K562 (cell line): ENCODE measurements around the gene CPLX4. TPM values are rescaled to one million over a fixed set of nuclear protein-coding genes. Genes with fewer than 3 reads are reported as not detected.

Experiments used
- ATAC-seq: fragments of 200-7000 bp; cut with Tn5 transposase; 3 replicates; pipeline ENCODE4 v1.9.1; 2020; ENCODE audit warnings: moderate library complexity
- BruUV-seq: library from RNA; stranded (reverse); fragments of 400-500 nt; replicated peaks from 2 replicates; lab custom pipeline; 2021; lab: Mats Ljungman, UMichigan
- CTCF ChIA-PET: fragments of 300-600 bp; formaldehyde crosslinking; extraction: SDS; loops from one replicate; lab custom pipeline; 2021; ENCODE audit warnings: low intra/inter-chr PET ratio; lab: Yijun Ruan, JAX
- POLR2A ChIA-PET: fragments of 300-600, 350-650 bp; sonication (Branson Sonifier 250); formaldehyde crosslinking; extraction: SDS; loops from one replicate; lab custom pipeline; 2021; ENCODE audit warnings: antibody characterized with exemption, inconsistent platforms; lab: Yijun Ruan, JAX
- DNase-seq, 4 experiments: peaks; one replicate each; pipeline versions ENCODE4 v3.0.0 to v3.0.0-alpha.2; 2011 to 2018; ENCODE audit warnings: low spot score in 3 of 4, mixed read lengths in 3 of 4; ENCODE audit errors: extremely low read depth in 1 of 4
- FAIRE-seq: peaks from 2 replicates; lab custom pipeline; 2011; peaks lifted over from hg19 to GRCh38; lab: Jason Lieb, UNC
- H2AFZ ChIP-seq: 2 replicates; pipeline ENCODE4 v1.6.0; 2011; ENCODE audit warnings: low read depth, low read length, control low read depth, inconsistent platforms
- H3K27ac ChIP-seq: fragments of 200-600 bp; 3 replicates; pipeline ENCODE4 v1.8.0; 2011; ENCODE audit warnings: low read depth, mild to moderate bottlenecking, control low read depth, inconsistent platforms, low read length, moderate library complexity, mixed read lengths; ENCODE audit errors: extremely low read depth
- H3K27me3 ChIP-seq, 2 experiments: fragments of 300-600 bp in 1 of 2; 2 replicates in 1 of 2; 3 replicates in 1 of 2; pipeline versions ENCODE4 v1.6.0 to v1.8.0; 2011; ENCODE audit warnings: inconsistent platforms in 2 of 2, low read length in 2 of 2, mild to moderate bottlenecking in 1 of 2, mixed read lengths in 1 of 2, moderate library complexity in 1 of 2; ENCODE audit not compliant: control insufficient read depth in 2 of 2, insufficient read depth in 2 of 2
- H3K36me3 ChIP-seq: fragments of 300-600 bp; 3 replicates; pipeline ENCODE4 v1.8.0; 2011; ENCODE audit warnings: mild to moderate bottlenecking, low read length, inconsistent platforms; ENCODE audit not compliant: control insufficient read depth, insufficient read depth
- H3K4me1 ChIP-seq, 2 experiments: fragments of 200-600 bp in 1 of 2; replicated peaks in 1 of 2; 2 replicates in 1 of 2; 3 replicates in 1 of 2; pipeline versions ENCODE4 v1.5.1 to v1.8.0; 2011; ENCODE audit warnings: inconsistent platforms in 2 of 2, low read length in 2 of 2, mild to moderate bottlenecking in 1 of 2, mixed read lengths in 1 of 2, moderate library complexity in 1 of 2; ENCODE audit not compliant: control insufficient read depth in 2 of 2, insufficient read depth in 2 of 2
- H3K4me2 ChIP-seq: 2 replicates; pipeline ENCODE4 v1.6.1; 2011; ENCODE audit warnings: low read length, control low read depth, inconsistent platforms, mixed read lengths; ENCODE audit not compliant: insufficient read depth
- H3K4me3 ChIP-seq: fragments of 200-600 bp; sonication (generic), shearing (Covaris generic); 2 replicates; pipeline ENCODE4 v1.5.1; 2016; ENCODE audit warnings: control low read depth, inconsistent platforms
- H3K79me2 ChIP-seq: fragments of 200-600 bp; 3 replicates; pipeline ENCODE4 v1.8.0; 2011; ENCODE audit warnings: low read length, inconsistent platforms; ENCODE audit not compliant: control insufficient read depth, insufficient read depth
- H3K9ac ChIP-seq, 2 experiments: 2 replicates each; pipeline versions ENCODE4 v1.6.0 to v1.6.1; 2011; ENCODE audit warnings: low read depth in 2 of 2, low read length in 2 of 2, control low read depth in 1 of 2, inconsistent platforms in 1 of 2, mild to moderate bottlenecking in 1 of 2, mixed read lengths in 1 of 2; ENCODE audit not compliant: insufficient read depth in 1 of 2
- H3K9me1 ChIP-seq: one replicate; pipeline ENCODE4 v1.6.0; 2011; ENCODE audit warnings: inconsistent platforms, mild to moderate bottlenecking, low read length, moderate library complexity; ENCODE audit not compliant: control insufficient read depth, insufficient read depth
- H3K9me3 ChIP-seq: replicated peaks from 2 replicates; pipeline ENCODE4 v1.5.1; 2011; ENCODE audit warnings: low read depth, low read length, inconsistent platforms; ENCODE audit not compliant: control insufficient read depth, insufficient read depth
- H4K20me1 ChIP-seq: replicated peaks from 2 replicates; pipeline ENCODE4 v1.6.1; 2011; ENCODE audit warnings: low read length, inconsistent platforms, mixed read lengths; ENCODE audit not compliant: control insufficient read depth, insufficient read depth
- CREBBP ChIP-seq: IDR thresholded peaks from one replicate; pipeline ENCODE4 v1.6.1; 2012; ENCODE audit warnings: low read depth, mild to moderate bottlenecking, control low read depth, inconsistent platforms, low read length
- CTCF ChIP-seq, 3 experiments: IDR thresholded peaks in 2 of 3; conservative IDR thresholded peaks in 1 of 3; 2 replicates each; pipeline ENCODE4 v1.5.1; 2011 to 2012; ENCODE audit warnings: low read length in 3 of 3, mild to moderate bottlenecking in 3 of 3, control low read depth in 2 of 3, improper control_type of control experiment in 1 of 3, inconsistent platforms in 1 of 3, low read depth in 1 of 3, mixed read lengths in 1 of 3, moderate library complexity in 1 of 3; ENCODE audit not compliant: insufficient read depth in 2 of 3
- EP400 ChIP-seq: fragments of 450-650 bp; IDR thresholded peaks from 2 replicates; pipeline ENCODE4 v1.6.1; 2017; ENCODE audit warnings: antibody characterized with exemption, mild to moderate bottlenecking, moderate library complexity
- ETV5 ChIP-seq: sonication (generic); formaldehyde crosslinking; IDR thresholded peaks from 2 replicates; pipeline ENCODE4 v1.4.0; 2020; ENCODE audit warnings: low read depth, mild to moderate bottlenecking, missing genetic modification reagents
- GATA2 ChIP-seq: sonication (generic); formaldehyde crosslinking; IDR thresholded peaks from 2 replicates; pipeline ENCODE4 v1.4.0; 2020; ENCODE audit warnings: mild to moderate bottlenecking, missing genetic modification reagents
- KDM4B ChIP-seq, 2 experiments: fragments of 450-650 bp in 1 of 2; sonication (generic) in 1 of 2; IDR thresholded peaks; 2 replicates each; pipeline ENCODE4 v1.6.1; 2016 to 2017; ENCODE audit warnings: borderline replicate concordance in 2 of 2, antibody characterized with exemption in 1 of 2, low read depth in 1 of 2, mild to moderate bottlenecking in 1 of 2
- NEUROD1 ChIP-seq: fragments of 150-350 bp; IDR thresholded peaks from 2 replicates; pipeline ENCODE4 v1.6.1; 2014; ENCODE audit warnings: borderline replicate concordance, low read length, low read depth; ENCODE audit not compliant: partially characterized antibody
- TAF7 ChIP-seq: fragments of 450-650 bp; IDR thresholded peaks from 2 replicates; pipeline ENCODE4 v1.6.1; 2016; ENCODE audit warnings: missing genetic modification characterization, missing compliant biosample characterization
- TCF7L2 ChIP-seq: fragments of 150-350 bp; IDR thresholded peaks from 2 replicates; pipeline ENCODE4 v1.6.1; 2016; ENCODE audit warnings: low read depth, mild to moderate bottlenecking, low read length, moderate library complexity
- ZNF282 ChIP-seq: sonication (generic); formaldehyde crosslinking; IDR thresholded peaks from 2 replicates; pipeline ENCODE4 v1.8.1; 2023; ENCODE audit warnings: missing genetic modification reagents
- WGBS: fragments of 100-300 bp; shearing (Covaris generic); methylation state at CpG from one replicate; pipeline ENCODE4 v1.1.6; 2016; ENCODE audit warnings: low coverage, mixed read lengths; ENCODE audit not compliant: insufficient coverage; ENCODE audit errors: missing lambda C conversion rate; 5-methylcytosine and 5-hydroxymethylcytosine counted together
- in situ Hi-C: fragments of 300-500 bp; cut with MboI; formaldehyde crosslinking; loops from 4 replicates; pipeline ENCODE4 v1.15.0; 2018; ENCODE audit warnings: inconsistent platforms, mixed read lengths
- intact Hi-C: fragments of 100-400 bp; cut with micrococcal nuclease; formaldehyde crosslinking; loops from 2 replicates; pipeline ENCODE4 v1.14.2; 2022
- polyA plus RNA-seq, 8 experiments: library from polyadenylated mRNA; depleted of rRNA in 4 of 8; stranded (reverse) in 5 of 8; unstranded in 3 of 8; fragments of >200 nt; fragmentation: Nextera tagmentation in 2 of 8; fragmentation: Illumina TruSeq in 1 of 8; extraction: Ambion mirVana in 2 of 8; extraction: Trizol in 1 of 8; gene quantifications; 2 replicates each; pipeline versions ENCODE4 v1.2.1 to v1.2.3, GENCODE V29; 2011 to 2014; ENCODE audit warnings: inconsistent platforms in 1 of 8, missing spikeins in 1 of 8
- total RNA-seq, 7 experiments: library from RNA; depleted of rRNA in 6 of 7; stranded (reverse); fragments of >200 nt in 6 of 7; fragmentation: Illumina TruSeq in 2 of 7; extraction: Trizol in 2 of 7; gene quantifications; 2 replicates each; pipeline versions ENCODE4 v1.2.1 to v1.2.3, GENCODE V29; 2011 to 2021; ENCODE audit warnings: low replicate concordance in 1 of 7
- TF ChIP-seq, protein P1 (sequence below): fragments of 200-800 bp; sonication (Bioruptor generic); IDR thresholded peaks from 2 replicates; pipeline ENCODE4 v1.6.1; 2016; ENCODE audit warnings: missing genetic modification characterization, missing compliant biosample characterization
- TF ChIP-seq, protein P2 (sequence below): fragments of 250-450 bp; sonication (Bioruptor Pico); IDR thresholded peaks from 2 replicates; pipeline ENCODE4 v1.4.0; 2020; ENCODE audit warnings: mild to moderate bottlenecking, moderate library complexity, borderline replicate concordance

Gene CPLX4
- total and polyA plus RNA-seq, 9 of the 15 experiments (the other 6 are each of a cell fraction or from before 2014, with no cell fraction given) = not detected

- no peak for FAIRE-seq
- Histone ChIP-seq H2AFZ (no peak overlapping the region), H4K20me1 (no peaks in the 10 kb centered on the region), H3K9me3 (no peaks in the 10 kb centered on the region), H3K4me2 (no peak overlapping the region), H3K9me1 (no peaks in the 10 kb centered on the region), H3K36me3 (peaks cover 89% of the 10 kb centered on the region), H3K79me2 (peaks cover 54% of the 10 kb centered on the region), H3K9ac (no peak overlapping the region), H3K4me1 (no peaks in the 10 kb centered on the region), H3K4me3 (no peak overlapping the region)
- ChIA-PET CTCF (no interaction called here), POLR2A (no interaction called here)
- no peak for DNase-seq
- intact Hi-C loops (no loop called here), in situ Hi-C loops (no loop called here)
- 96% methylated on average over 2 of the region's 2 CpGs for WGBS
- BruUV-seq = no TSS peak
- no peak for ATAC-seq
- TF ChIP-seq, protein P1, sequence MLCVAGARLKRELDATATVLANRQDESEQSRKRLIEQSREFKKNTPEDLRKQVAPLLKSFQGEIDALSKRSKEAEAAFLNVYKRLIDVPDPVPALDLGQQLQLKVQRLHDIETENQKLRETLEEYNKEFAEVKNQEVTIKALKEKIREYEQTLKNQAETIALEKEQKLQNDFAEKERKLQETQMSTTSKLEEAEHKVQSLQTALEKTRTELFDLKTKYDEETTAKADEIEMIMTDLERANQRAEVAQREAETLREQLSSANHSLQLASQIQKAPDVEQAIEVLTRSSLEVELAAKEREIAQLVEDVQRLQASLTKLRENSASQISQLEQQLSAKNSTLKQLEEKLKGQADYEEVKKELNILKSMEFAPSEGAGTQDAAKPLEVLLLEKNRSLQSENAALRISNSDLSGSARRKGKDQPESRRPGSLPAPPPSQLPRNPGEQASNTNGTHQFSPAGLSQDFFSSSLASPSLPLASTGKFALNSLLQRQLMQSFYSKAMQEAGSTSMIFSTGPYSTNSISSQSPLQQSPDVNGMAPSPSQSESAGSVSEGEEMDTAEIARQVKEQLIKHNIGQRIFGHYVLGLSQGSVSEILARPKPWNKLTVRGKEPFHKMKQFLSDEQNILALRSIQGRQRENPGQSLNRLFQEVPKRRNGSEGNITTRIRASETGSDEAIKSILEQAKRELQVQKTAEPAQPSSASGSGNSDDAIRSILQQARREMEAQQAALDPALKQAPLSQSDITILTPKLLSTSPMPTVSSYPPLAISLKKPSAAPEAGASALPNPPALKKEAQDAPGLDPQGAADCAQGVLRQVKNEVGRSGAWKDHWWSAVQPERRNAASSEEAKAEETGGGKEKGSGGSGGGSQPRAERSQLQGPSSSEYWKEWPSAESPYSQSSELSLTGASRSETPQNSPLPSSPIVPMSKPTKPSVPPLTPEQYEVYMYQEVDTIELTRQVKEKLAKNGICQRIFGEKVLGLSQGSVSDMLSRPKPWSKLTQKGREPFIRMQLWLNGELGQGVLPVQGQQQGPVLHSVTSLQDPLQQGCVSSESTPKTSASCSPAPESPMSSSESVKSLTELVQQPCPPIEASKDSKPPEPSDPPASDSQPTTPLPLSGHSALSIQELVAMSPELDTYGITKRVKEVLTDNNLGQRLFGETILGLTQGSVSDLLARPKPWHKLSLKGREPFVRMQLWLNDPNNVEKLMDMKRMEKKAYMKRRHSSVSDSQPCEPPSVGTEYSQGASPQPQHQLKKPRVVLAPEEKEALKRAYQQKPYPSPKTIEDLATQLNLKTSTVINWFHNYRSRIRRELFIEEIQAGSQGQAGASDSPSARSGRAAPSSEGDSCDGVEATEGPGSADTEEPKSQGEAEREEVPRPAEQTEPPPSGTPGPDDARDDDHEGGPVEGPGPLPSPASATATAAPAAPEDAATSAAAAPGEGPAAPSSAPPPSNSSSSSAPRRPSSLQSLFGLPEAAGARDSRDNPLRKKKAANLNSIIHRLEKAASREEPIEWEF = no peak
- no peak for TF ChIP-seq TCF7L2
- no peak for TF ChIP-seq ZNF282 (CRISPR knock-in tag)
- no peak for TF ChIP-seq EP400
- TF ChIP-seq, protein P2, sequence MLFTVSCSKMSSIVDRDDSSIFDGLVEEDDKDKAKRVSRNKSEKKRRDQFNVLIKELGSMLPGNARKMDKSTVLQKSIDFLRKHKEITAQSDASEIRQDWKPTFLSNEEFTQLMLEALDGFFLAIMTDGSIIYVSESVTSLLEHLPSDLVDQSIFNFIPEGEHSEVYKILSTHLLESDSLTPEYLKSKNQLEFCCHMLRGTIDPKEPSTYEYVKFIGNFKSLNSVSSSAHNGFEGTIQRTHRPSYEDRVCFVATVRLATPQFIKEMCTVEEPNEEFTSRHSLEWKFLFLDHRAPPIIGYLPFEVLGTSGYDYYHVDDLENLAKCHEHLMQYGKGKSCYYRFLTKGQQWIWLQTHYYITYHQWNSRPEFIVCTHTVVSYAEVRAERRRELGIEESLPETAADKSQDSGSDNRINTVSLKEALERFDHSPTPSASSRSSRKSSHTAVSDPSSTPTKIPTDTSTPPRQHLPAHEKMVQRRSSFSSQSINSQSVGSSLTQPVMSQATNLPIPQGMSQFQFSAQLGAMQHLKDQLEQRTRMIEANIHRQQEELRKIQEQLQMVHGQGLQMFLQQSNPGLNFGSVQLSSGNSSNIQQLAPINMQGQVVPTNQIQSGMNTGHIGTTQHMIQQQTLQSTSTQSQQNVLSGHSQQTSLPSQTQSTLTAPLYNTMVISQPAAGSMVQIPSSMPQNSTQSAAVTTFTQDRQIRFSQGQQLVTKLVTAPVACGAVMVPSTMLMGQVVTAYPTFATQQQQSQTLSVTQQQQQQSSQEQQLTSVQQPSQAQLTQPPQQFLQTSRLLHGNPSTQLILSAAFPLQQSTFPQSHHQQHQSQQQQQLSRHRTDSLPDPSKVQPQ (CRISPR knock-in tag) = no peak
- TF ChIP-seq CTCF (IDR thresholded peaks at IDR 0.05 in 2 of 3, conservative IDR thresholded peaks at IDR 0.05 in 1 of 3; ENCODE audit: insufficient read depth in 2 of 3, low read depth in 1 of 3, low read length in 3 of 3) = no peak
- TF ChIP-seq ETV5 (CRISPR knock-in tag) = no peak
- TF ChIP-seq KDM4B (IDR thresholded peaks at IDR 0.05; ENCODE audit: borderline replicate concordance in 2 of 2, low read depth in 1 of 2) = no peak
- TF ChIP-seq NEUROD1 = no peak
- no peak for TF ChIP-seq CREBBP
- no peak for TF ChIP-seq TAF7 (tag)
- TF ChIP-seq GATA2 (CRISPR knock-in tag) = no peak
- TF ChIP-seq, all 486 proteins: peak for 0
- Histone ChIP-seq H3K27ac (no peak overlapping the region), H3K27me3 (no peaks in the 10 kb centered on the region)
Observed at GRCh38 chr18:59340312-59340711, 21.9 kb upstream of the CPLX4 start.
